ENCODE results near the gene ABLIM3. TPM values are rescaled to one million over a fixed set of nuclear protein-coding genes. Genes with fewer than 3 reads are reported as not detected.

ABLIM3 gene
- total and polyA plus RNA-seq, 10 of the 15 experiments (the other 5 are each of a cell fraction or from before 2014, with no cell fraction given) = 0.03 TPM; not detected in 9

GRCh38 chr5:149267241-149267973 lies 126.1 kb downstream of the ABLIM3 start (continued):
- no peak for TF ChIP-seq MLLT1 (IDR thresholded peaks at IDR 0.05)
- TF ChIP-seq FOXK2 (IDR thresholded peaks at IDR 0.05) = no peak
- no peak for TF ChIP-seq STAT1 (conservative IDR thresholded peaks at IDR 0.05)

GRCh38 chr5:149268928-149269557 lies 127.8 kb downstream of the ABLIM3 start:
- Histone ChIP-seq H3K9ac (ENCODE audit: control insufficient read depth, insufficient read depth, low read length) (no peak overlapping the region), H3K4me1 (ENCODE audit: control insufficient read depth, insufficient read depth, low read length) (no peaks in the 10 kb centered on the region), H3K9me3 (replicated peaks; ENCODE audit: control insufficient read depth, insufficient read depth, low read length) (peaks cover 3% of the 10 kb centered on the region; the same call in 2 of the 3 replicates), H3K36me3 (ENCODE audit: control insufficient read depth in 2 of 2, insufficient read depth in 2 of 2, low read length in 1 of 2) (no peaks in the 10 kb centered on the region), H3K27ac (ENCODE audit: control insufficient read depth, insufficient read depth) (no peak overlapping the region), H2AFZ (ENCODE audit: control insufficient read depth, low read depth, low read length) (no peak overlapping the region), H3K4me2 (ENCODE audit: control insufficient read depth, insufficient read depth) (no peak overlapping the region), H3K27me3 (replicated peaks in 1 of 2; ENCODE audit: control insufficient read depth in 2 of 2, insufficient read depth in 2 of 2, low read length in 1 of 2) (peaks cover 9 to 12% of the 10 kb centered on the region in 2 experiments), H4K20me1 (ENCODE audit: control insufficient read depth, insufficient read depth) (no peaks in the 10 kb centered on the region), H3K4me3 (no peak overlapping the region), H3K79me2 (ENCODE audit: control insufficient read depth, insufficient read depth, low read length) (no peaks in the 10 kb centered on the region)
- ChIA-PET SMC1A (ENCODE audit: uncharacterized antibody, unreplicated experiment) (interaction anchor here (0.6 to 0.8 kb wide), 4 partner anchors 33 to 356 kb away, joined by 3 to 4 read pairs (median 4); no protein-coding TSS in a partner anchor), POLR2A (no interaction called here), RAD21 (ENCODE audit: unreplicated experiment) (interaction anchor here (1.1 kb wide), 1 partner anchor 537 kb away, joined by 3 read pairs; no protein-coding TSS in a partner anchor), CTCF (interaction anchor here (0.6 to 1.9 kb wide), 14 partner anchors 10 to 1530 kb away, joined by 3 to 6 read pairs (median 3); no protein-coding TSS in a partner anchor)
- ATAC-seq (peak; percentile 83), DNase-seq (ENCODE audit: low read depth, low spot score) (no peak), FAIRE-seq (peak; percentile 72)
- intact Hi-C loops (cut with micrococcal nuclease; ENCODE audit: unreplicated experiment) = loop anchor here (2.0 to 5.0 kb wide), 3 partner anchors 127 to 527 kb away; partner anchors contain the start of gene ABLIM3
- WGBS (ENCODE audit: insufficient coverage, insufficient replicate concordance, low lambda C conversion rate, missing lambda C conversion rate) = 8% methylated on average over 6 of the region's 6 CpGs
- in situ Hi-C loops (cut with MboI) = no loop called here
- BruUV-seq (replicated peaks) = no TSS peak
- no peak for TF ChIP-seq YBX1 (IDR thresholded peaks at IDR 0.05)
- no peak for TF ChIP-seq MYC (IDR thresholded peaks at IDR 0.05; ENCODE audit: insufficient read depth, insufficient read length, insufficient replicate concordance, low read length, severe bottlenecking)
- no peak for TF ChIP-seq SREBF1 (IDR thresholded peaks at IDR 0.05; ENCODE audit: low read length)
- TF ChIP-seq HDAC6 (IDR thresholded peaks at IDR 0.05; ENCODE audit: unreplicated experiment) = no peak
- TF ChIP-seq EED (IDR thresholded peaks at IDR 0.05; ENCODE audit: low read depth) = no peak
- TF ChIP-seq, protein P1, sequence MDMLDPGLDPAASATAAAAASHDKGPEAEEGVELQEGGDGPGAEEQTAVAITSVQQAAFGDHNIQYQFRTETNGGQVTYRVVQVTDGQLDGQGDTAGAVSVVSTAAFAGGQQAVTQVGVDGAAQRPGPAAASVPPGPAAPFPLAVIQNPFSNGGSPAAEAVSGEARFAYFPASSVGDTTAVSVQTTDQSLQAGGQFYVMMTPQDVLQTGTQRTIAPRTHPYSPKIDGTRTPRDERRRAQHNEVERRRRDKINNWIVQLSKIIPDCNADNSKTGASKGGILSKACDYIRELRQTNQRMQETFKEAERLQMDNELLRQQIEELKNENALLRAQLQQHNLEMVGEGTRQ (IDR thresholded peaks at IDR 0.05; ENCODE audit: borderline replicate concordance, low read depth, low read length) = no peak
- no peak for TF ChIP-seq RCOR1 (conservative IDR thresholded peaks at IDR 0.05; ENCODE audit: low read depth, low read length)
- TF ChIP-seq TBL1XR1 (IDR thresholded peaks at IDR 0.05; ENCODE audit: low read depth, low read length) = no peak
- TF ChIP-seq PKNOX1 (IDR thresholded peaks at IDR 0.05) = no peak
- TF ChIP-seq FOS (IDR thresholded peaks at IDR 0.05; ENCODE audit: borderline replicate concordance, extremely low read depth, insufficient read length) = no peak
- peak; percentile 55 for TF ChIP-seq RAD21 (IDR thresholded peaks at IDR 0.05; ENCODE audit: insufficient read depth, low read depth, low read length)
- no peak for TF ChIP-seq GABPA (IDR thresholded peaks at IDR 0.05; ENCODE audit: low read depth)
- no peak for TF ChIP-seq TCF12 (IDR thresholded peaks at IDR 0.05; ENCODE audit: low read depth, low read length)
- no peak for TF ChIP-seq PAX8 (IDR thresholded peaks at IDR 0.05)
- TF ChIP-seq IKZF2 (IDR thresholded peaks at IDR 0.05) = no peak
- TF ChIP-seq ZNF217 (IDR thresholded peaks at IDR 0.05) = no peak
- no peak for TF ChIP-seq HDAC2 (IDR thresholded peaks at IDR 0.05)
- TF ChIP-seq MYB (IDR thresholded peaks at IDR 0.05; ENCODE audit: borderline replicate concordance, low read depth, low read length) = no peak
